HG03520 (cell line): Measurements from ENCODE around the gene PRKCA.
"Not testable (repeated sequence)": the region's sequence is repeated elsewhere in the genome, so short reads cannot be mapped to it uniquely, and the experiment has no call there.

Experiments used
- ATAC-seq: cut with Tn5 transposase; IDR thresholded peaks from one replicate; pipeline ENCODE4 v1.9.1; 2021; ENCODE audit warnings: mild to moderate bottlenecking, moderate library complexity; ENCODE audit not compliant: unreplicated experiment

The PRKCA gene

GRCh38 chr17:66301864-66302741 lies at the start of gene PRKCA:
Gene PRKCA (plus strand): TSS chr17:66302613.
- peak; percentile 73 for ATAC-seq

GRCh38 chr17:66253458-66253857 lies 49.0 kb upstream of the PRKCA start:
- ATAC-seq: not testable (repeated sequence)

- no peak for ATAC-seq
Measured at GRCh38 chr17:66255112-66255511, 47.3 kb upstream of the PRKCA start.

- no peak for ATAC-seq
Measured at GRCh38 chr17:66255527-66255971, 46.9 kb upstream of the PRKCA start.

- no peak for ATAC-seq
Measured at GRCh38 chr17:66260275-66260674, 42.1 kb upstream of the PRKCA start.

- no peak for ATAC-seq
Measured at GRCh38 chr17:66260688-66261087, 41.7 kb upstream of the PRKCA start.

GRCh38 chr17:66262767-66263166 lies 39.6 kb upstream of the PRKCA start:
- ATAC-seq: no peak

GRCh38 chr17:66264696-66265095 lies 37.7 kb upstream of the PRKCA start:
- ATAC-seq: no peak

- ATAC-seq: no peak
Measured at GRCh38 chr17:66268247-66268927, 34.0 kb upstream of the PRKCA start.

- no peak for ATAC-seq
Measured at GRCh38 chr17:66270106-66270505, 32.3 kb upstream of the PRKCA start.

GRCh38 chr17:66271512-66271911 lies 30.9 kb upstream of the PRKCA start:
- ATAC-seq: no peak

GRCh38 chr17:66272811-66273585 lies 29.4 kb upstream of the PRKCA start:
- no peak for ATAC-seq

- ATAC-seq: no peak
Measured at GRCh38 chr17:66273586-66273848, 28.9 kb upstream of the PRKCA start.

GRCh38 chr17:66275651-66276050 lies 26.8 kb upstream of the PRKCA start:
- no peak for ATAC-seq

GRCh38 chr17:66276328-66276937 lies 26.0 kb upstream of the PRKCA start:
- no peak for ATAC-seq

- no peak for ATAC-seq
Measured at GRCh38 chr17:66277191-66277590, 25.2 kb upstream of the PRKCA start.

GRCh38 chr17:66281661-66282369 lies 20.6 kb upstream of the PRKCA start:
- ATAC-seq: no peak

GRCh38 chr17:66283296-66283934 lies 19.0 kb upstream of the PRKCA start:
- ATAC-seq: no peak

- no peak for ATAC-seq
Measured at GRCh38 chr17:66283971-66284370, 18.4 kb upstream of the PRKCA start.

GRCh38 chr17:66285149-66285548 lies 17.3 kb upstream of the PRKCA start:
- no peak for ATAC-seq
